ENCODE results near the gene TANGO6. TPM values are rescaled to one million over a fixed set of nuclear protein-coding genes. Genes with fewer than 3 reads are reported as not detected.

TANGO6 gene
- total RNA-seq, 1 donor from 2014 or later = 12.8 TPM

DNA sequence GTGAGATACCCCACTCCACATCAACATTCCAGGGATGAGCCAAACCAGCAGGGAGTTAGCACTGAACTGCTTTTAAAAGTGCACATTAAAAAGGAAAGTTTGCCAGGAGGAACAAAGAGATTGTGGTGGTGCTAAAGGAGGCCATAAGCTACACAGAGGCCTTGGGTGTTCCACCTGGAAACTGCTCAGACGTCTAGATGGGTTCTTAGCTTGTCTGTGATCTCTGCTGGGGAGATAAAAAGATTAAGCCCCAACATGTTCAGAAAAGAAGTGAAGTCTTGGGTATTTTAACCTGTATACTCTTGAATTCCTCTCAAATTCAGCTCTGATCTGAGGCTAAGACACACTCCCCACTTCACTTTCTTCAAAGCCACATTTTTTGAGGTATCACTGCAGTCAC is 272.5 kb downstream of the TANGO6 start:
- H3K4me3 Mint-ChIP-seq = no peak overlapping the region

DNA sequence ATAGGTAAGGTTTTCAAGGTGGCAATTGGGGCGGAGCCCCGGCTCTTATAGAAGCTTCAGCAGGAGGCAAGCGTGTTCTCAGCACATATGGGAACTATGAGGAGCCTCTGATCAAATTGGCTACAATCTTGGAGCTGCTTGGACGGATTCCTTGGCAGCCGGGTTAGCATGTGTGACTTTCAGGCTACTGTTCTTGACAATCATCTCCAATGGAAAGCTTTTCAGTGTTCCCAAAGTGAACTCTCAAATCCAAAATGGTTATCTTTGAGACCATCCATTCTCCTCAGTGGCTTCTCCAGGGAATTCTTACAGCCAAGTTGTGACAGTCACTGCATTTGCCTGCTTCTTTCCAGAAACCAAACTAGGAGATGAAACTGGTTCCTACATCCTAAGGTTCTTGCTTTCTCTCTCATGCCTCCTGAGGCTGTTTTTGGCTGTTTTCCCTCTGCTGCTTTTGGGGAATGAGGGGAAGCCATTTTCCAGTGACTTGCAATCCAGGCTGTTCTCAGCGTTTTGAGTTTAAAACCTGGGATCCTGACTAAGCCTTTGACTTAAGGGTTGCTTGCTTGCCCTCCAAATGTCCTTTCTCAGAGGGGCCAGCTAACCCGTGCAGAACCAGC is 273.0 kb downstream of the TANGO6 start:
- H3K9me3 Mint-ChIP-seq = no peaks in the 10 kb centered on the region
- H3K27me3 Mint-ChIP-seq (ENCODE audit: insufficient read depth, low read depth) = peaks cover 3% of the 10 kb centered on the region
- Histone ChIP-seq H3F3A (ENCODE audit: low read depth) (peaks cover 4% of the 10 kb centered on the region), H3K27ac (no peak overlapping the region), H3K79me2 (ENCODE audit: low read depth) (peaks cover 4% of the 10 kb centered on the region), H2AFZ (replicated peaks) (no peak overlapping the region), H3K4me1 (no peaks in the 10 kb centered on the region), H3K4me3 (no peak overlapping the region), H3K36me3 (no peaks in the 10 kb centered on the region), H4K20me1 (ENCODE audit: low read depth) (peaks cover 40% of the 10 kb centered on the region), H3K9ac (no peak overlapping the region), H3K9me3 (ENCODE audit: low read depth) (no peaks in the 10 kb centered on the region), H3K27me3 (no peaks in the 10 kb centered on the region), H3K4me2 (no peak overlapping the region)
- no peak overlapping the region for H3K4me3 Mint-ChIP-seq
- no peak for DNase-seq (ENCODE audit: low spot score)
- no peaks in the 10 kb centered on the region for H3K4me1 Mint-ChIP-seq
- TF ChIP-seq EZH2phosphoT487 (IDR thresholded peaks at IDR 0.05) = no peak
- TF ChIP-seq, protein P1, sequence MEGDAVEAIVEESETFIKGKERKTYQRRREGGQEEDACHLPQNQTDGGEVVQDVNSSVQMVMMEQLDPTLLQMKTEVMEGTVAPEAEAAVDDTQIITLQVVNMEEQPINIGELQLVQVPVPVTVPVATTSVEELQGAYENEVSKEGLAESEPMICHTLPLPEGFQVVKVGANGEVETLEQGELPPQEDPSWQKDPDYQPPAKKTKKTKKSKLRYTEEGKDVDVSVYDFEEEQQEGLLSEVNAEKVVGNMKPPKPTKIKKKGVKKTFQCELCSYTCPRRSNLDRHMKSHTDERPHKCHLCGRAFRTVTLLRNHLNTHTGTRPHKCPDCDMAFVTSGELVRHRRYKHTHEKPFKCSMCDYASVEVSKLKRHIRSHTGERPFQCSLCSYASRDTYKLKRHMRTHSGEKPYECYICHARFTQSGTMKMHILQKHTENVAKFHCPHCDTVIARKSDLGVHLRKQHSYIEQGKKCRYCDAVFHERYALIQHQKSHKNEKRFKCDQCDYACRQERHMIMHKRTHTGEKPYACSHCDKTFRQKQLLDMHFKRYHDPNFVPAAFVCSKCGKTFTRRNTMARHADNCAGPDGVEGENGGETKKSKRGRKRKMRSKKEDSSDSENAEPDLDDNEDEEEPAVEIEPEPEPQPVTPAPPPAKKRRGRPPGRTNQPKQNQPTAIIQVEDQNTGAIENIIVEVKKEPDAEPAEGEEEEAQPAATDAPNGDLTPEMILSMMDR (IDR thresholded peaks at IDR 0.05) = no peak
- TF ChIP-seq EZH2 (IDR thresholded peaks at IDR 0.05) = no peak
- H3K27ac Mint-ChIP-seq = no peak overlapping the region
- H3K36me3 Mint-ChIP-seq = peaks cover 35% of the 10 kb centered on the region

More for the DNA sequence above, 272.5 kb downstream of the TANGO6 start:
- no peak overlapping the region for H3K27ac Mint-ChIP-seq
- Histone ChIP-seq H3K4me3 (no peak overlapping the region), H3K4me2 (no peak overlapping the region), H3K9ac (no peak overlapping the region), H3K79me2 (ENCODE audit: low read depth) (peaks cover 4% of the 10 kb centered on the region), H3K27me3 (no peaks in the 10 kb centered on the region), H3K36me3 (no peaks in the 10 kb centered on the region), H4K20me1 (ENCODE audit: low read depth) (peaks cover 43% of the 10 kb centered on the region), H2AFZ (replicated peaks) (no peak overlapping the region), H3K4me1 (no peaks in the 10 kb centered on the region), H3K9me3 (ENCODE audit: low read depth) (no peaks in the 10 kb centered on the region), H3K27ac (no peak overlapping the region), H3F3A (ENCODE audit: low read depth) (peaks cover 4% of the 10 kb centered on the region)
- TF ChIP-seq EZH2phosphoT487 (IDR thresholded peaks at IDR 0.05) (no peak), EZH2 (IDR thresholded peaks at IDR 0.05) (no peak)
- TF ChIP-seq, protein P1 (IDR thresholded peaks at IDR 0.05) = no peak
- peaks cover 3% of the 10 kb centered on the region for H3K27me3 Mint-ChIP-seq (ENCODE audit: insufficient read depth, low read depth)
- no peaks in the 10 kb centered on the region for H3K4me1 Mint-ChIP-seq
- DNase-seq (ENCODE audit: low spot score) = no peak
- H3K36me3 Mint-ChIP-seq = peaks cover 32% of the 10 kb centered on the region
- no peaks in the 10 kb centered on the region for H3K9me3 Mint-ChIP-seq

DNA sequence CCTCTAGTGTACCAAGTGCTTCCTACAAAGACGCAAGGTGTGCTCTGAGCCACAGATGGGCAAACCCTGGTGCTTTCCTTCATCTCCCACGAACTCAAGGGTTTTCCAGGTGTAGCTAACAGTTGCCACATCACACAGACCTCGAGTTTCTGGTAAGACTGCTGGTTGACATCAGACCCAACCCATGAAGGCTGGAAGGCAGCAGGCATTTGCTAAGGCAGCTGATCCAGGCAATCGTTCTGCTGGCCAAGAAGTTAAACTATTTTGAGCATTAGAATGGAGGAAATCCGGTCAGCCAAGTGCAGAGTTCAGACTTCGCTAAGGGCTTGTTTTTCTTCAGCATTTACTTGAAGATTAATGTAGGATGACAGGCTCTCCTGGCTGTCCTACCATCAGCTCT is 273.6 kb downstream of the TANGO6 start:
- H3K27me3 ChIP-seq = no peaks in the 10 kb centered on the region
- H3K4me3 ChIP-seq = no peak overlapping the region
- H3K9ac ChIP-seq = no peak overlapping the region
- TF ChIP-seq EZH2phosphoT487 (IDR thresholded peaks at IDR 0.05) = no peak
- TF ChIP-seq, protein P1 (IDR thresholded peaks at IDR 0.05) = no peak
- no peak for TF ChIP-seq EZH2 (IDR thresholded peaks at IDR 0.05)
- Mint-ChIP-seq H3K4me3 (no peak overlapping the region), H3K27ac (no peak overlapping the region), H3K4me1 (no peaks in the 10 kb centered on the region), H3K9me3 (no peaks in the 10 kb centered on the region), H3K36me3 (peaks cover 35% of the 10 kb centered on the region), H3K27me3 (ENCODE audit: insufficient read depth, low read depth) (peaks cover 3% of the 10 kb centered on the region)
- H3K4me2 ChIP-seq = no peak overlapping the region
- H2AFZ ChIP-seq (replicated peaks) = no peak overlapping the region
- no peaks in the 10 kb centered on the region for H3K4me1 ChIP-seq
- peak overlapping the region; percentile 20 for H3K27ac ChIP-seq
- no peak for DNase-seq (ENCODE audit: low spot score)
- H3K79me2 ChIP-seq (ENCODE audit: low read depth) = peaks cover 6% of the 10 kb centered on the region
- H3K9me3 ChIP-seq (ENCODE audit: low read depth) = no peaks in the 10 kb centered on the region
- H3F3A ChIP-seq (ENCODE audit: low read depth) = peaks cover 4% of the 10 kb centered on the region
- H4K20me1 ChIP-seq (ENCODE audit: low read depth) = peaks cover 39% of the 10 kb centered on the region
- H3K36me3 ChIP-seq = no peaks in the 10 kb centered on the region
